ENCODE results near the gene JAZF1. TPM values are rescaled to one million over a fixed set of nuclear protein-coding genes. Genes with fewer than 3 reads are reported as not detected.
A peak's percentile ranks its signal among the peaks of the same experiment; 100 is the strongest.
"Not testable (repeated sequence)": the region's sequence is repeated elsewhere in the genome, so short reads cannot be mapped to it uniquely, and the experiment has no call there.

JAZF1 gene
- polyA plus RNA-seq, 3 donors from 2014 or later = 17.7 to 40.2 (median 25.9) TPM

DNA sequence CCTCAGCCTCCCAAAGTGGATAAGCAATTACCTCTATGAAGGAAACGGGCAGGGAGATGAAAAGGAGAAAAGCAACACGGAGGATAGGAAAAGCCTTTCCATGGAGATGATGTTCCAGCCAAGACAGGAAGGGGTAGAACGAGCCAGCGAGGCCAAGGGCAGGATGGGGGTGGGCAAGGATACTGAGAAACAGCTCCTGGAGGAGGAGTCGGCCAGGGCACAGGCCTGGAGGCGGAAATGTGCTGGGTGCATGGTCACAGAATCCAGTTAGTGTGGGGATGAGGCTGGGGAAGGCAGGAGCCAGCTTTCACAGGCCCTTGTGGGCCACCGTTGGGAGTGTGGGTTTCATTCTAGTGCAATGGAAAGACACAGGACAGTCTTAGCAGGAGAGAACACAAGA, 162.6 kb downstream of the JAZF1 start:
- H3K36me3 Mint-ChIP-seq = peaks cover 6 to 13% (median 11%) of the 10 kb centered on the region in 3 donors
- DNase-seq = no peak
- H3K27me3 Mint-ChIP-seq (ENCODE audit: low read depth in 3 of 3) = peaks cover under 1 to 4% (median 3%) of the 10 kb centered on the region in 3 donors
- peaks cover 50 to 71% of the 10 kb centered on the region in 2 donors for H3K4me1 Mint-ChIP-seq
- no peaks in the 10 kb centered on the region for H3K9me3 Mint-ChIP-seq
- H3K27ac Mint-ChIP-seq = peak overlapping the region in 2 of 6 donors; percentile 30 to 57
- H3K4me3 Mint-ChIP-seq = no peak overlapping the region

DNA sequence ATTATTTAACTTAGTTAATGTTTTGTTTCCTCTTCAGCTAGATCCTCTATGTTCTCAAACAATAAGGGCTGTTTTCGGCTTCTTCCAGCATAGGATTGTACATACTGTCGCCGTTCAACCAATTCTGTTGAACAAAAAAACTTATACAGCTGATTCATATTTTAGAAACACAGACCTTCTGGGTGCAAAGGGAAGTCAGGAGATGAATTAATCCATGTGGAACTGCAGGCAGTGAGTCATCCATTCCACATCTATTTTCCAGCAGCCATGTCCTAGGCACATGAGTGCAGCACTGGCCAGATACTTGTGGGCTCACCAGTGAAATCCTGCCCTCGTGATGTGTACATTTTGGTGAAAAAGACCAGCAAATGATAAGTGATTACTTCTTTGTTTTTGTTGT, 163.2 kb downstream of the JAZF1 start:
- Mint-ChIP-seq H3K27ac (peak overlapping the region in 2 of 6 donors; percentile 1 to 22), H3K9me3 (no peaks in the 10 kb centered on the region), H3K27me3 (ENCODE audit: low read depth in 3 of 3) (peaks cover 3 to 4% (median 3%) of the 10 kb centered on the region in 3 donors), H3K4me1 (peaks cover 51 to 73% of the 10 kb centered on the region in 2 donors), H3K36me3 (peaks cover 6 to 13% (median 11%) of the 10 kb centered on the region in 3 donors), H3K4me3 (no peak overlapping the region)
- DNase-seq = no peak

DNA sequence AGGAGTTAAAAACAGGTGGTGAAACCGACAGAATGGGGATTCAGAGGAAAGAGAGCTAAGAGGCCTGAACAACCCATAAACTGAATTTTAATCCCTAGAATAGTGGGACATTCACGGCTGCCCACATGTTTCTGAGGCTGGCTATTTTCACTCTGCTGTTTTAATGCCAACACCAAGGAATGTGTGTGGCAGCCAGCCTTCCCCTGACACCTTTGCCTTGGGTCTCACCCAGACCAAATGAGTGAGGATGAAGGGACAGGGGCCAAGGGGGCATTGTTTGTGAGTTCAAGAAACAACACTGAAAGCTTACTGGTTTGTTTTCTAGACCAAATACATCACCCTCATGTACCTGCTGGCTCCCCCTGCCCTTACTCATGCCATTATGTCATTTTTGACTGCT, 164.3 kb downstream of the JAZF1 start:
- H3K27me3 Mint-ChIP-seq (ENCODE audit: low read depth in 3 of 3) = peaks cover 3 to 4% (median 3%) of the 10 kb centered on the region in 3 donors
- H3K4me3 Mint-ChIP-seq = no peak overlapping the region
- no peaks in the 10 kb centered on the region for H3K9me3 Mint-ChIP-seq
- DNase-seq = no peak
- H3K4me1 Mint-ChIP-seq = peaks cover 54 to 78% of the 10 kb centered on the region in 2 donors
- H3K36me3 Mint-ChIP-seq = peaks cover 6 to 13% (median 11%) of the 10 kb centered on the region in 3 donors
- H3K27ac Mint-ChIP-seq = peak overlapping the region in 4 of 6 donors; percentile 18 to 53 (median 32)

DNA sequence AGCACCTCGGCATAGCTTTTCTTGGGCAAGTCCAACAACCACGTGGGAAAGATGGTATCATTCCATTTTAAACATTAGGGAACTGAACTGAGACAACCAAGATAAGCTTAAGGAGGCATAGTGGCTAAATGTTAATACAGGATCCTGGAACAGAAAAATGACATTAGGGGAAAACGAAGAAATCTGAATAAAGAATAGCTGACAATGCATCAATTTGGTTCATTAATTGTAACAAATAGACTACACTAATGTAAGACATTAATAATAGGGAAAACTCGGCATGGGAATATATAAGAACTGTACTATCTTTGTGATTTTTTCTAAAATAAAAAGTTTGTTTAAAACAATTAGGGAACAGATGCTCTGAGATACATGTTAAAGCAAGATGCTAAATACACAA, 165.4 kb downstream of the JAZF1 start:
- H3K4me1 Mint-ChIP-seq = peaks cover 51 to 77% of the 10 kb centered on the region in 2 donors
- H3K36me3 Mint-ChIP-seq = peaks cover 6 to 13% (median 11%) of the 10 kb centered on the region in 3 donors
- H3K4me3 Mint-ChIP-seq = no peak overlapping the region
- peaks cover 3 to 4% (median 4%) of the 10 kb centered on the region in 3 donors for H3K27me3 Mint-ChIP-seq (ENCODE audit: low read depth in 3 of 3)
- no peak for DNase-seq
- no peaks in the 10 kb centered on the region for H3K9me3 Mint-ChIP-seq
- no peak overlapping the region for H3K27ac Mint-ChIP-seq

- H3K4me1 Mint-ChIP-seq = peaks cover 49 to 77% of the 10 kb centered on the region in 2 donors
- not testable (repeated sequence) for H3K4me3 Mint-ChIP-seq; H3K9me3 Mint-ChIP-seq; H3K27me3 Mint-ChIP-seq (ENCODE audit: low read depth in 3 of 3); DNase-seq
- peak overlapping the region in 3 of 6 donors; percentile 3 to 29 (median 9) for H3K27ac Mint-ChIP-seq
- H3K36me3 Mint-ChIP-seq = peaks cover 6 to 11% (median 11%) of the 10 kb centered on the region in 3 donors
Measured at GRCh38 chr7:28014340-28014739, 166.3 kb downstream of the JAZF1 start.

DNA sequence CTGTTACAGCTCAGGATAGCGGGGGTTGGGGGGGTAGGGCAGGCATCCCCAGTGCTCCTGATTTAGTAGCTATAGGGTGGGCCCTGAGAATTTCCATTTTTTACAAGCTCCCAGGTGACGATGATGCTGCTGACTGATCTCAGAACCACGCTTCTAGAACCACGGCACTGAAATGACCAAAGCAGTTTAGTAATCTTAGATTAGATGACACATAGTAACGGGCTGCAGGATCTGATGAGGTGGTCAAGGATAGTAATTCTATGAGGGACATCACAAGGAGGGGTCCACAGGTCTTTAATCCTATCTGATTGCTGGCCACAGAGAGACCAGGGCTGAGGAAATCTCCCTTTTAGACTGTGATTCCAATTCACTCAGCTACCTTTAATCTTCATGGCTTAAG, 167.2 kb downstream of the JAZF1 start:
- no peak overlapping the region for H3K4me3 Mint-ChIP-seq
- no peak overlapping the region for H3K27ac Mint-ChIP-seq
- peaks cover 2 to 4% (median 3%) of the 10 kb centered on the region in 3 donors for H3K27me3 Mint-ChIP-seq (ENCODE audit: low read depth in 3 of 3)
- peaks cover 6 to 11% (median 8%) of the 10 kb centered on the region in 3 donors for H3K36me3 Mint-ChIP-seq
- H3K4me1 Mint-ChIP-seq = peaks cover 51 to 77% of the 10 kb centered on the region in 2 donors
- no peak for DNase-seq
- no peaks in the 10 kb centered on the region for H3K9me3 Mint-ChIP-seq

DNA sequence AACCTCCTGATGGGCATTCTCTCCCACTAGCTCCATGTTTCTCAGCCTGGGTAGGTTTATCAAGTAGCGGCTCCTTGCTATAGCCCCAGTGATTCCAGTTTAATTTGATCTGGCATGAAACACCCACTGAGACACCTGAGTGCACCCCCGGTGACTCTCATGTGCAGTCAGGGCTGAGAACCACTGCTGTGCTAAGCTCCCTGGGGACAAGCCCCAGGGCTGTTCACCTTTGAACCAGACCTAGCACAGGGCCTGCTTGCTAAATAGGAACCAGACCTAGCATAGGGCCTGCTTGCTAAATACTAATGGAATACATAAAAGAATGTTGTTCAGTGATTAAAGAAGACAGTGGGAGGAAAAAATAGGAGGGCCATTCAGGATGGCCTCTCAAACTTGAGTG, 167.6 kb downstream of the JAZF1 start:
- Mint-ChIP-seq H3K4me1 (peaks cover 54 to 77% of the 10 kb centered on the region in 2 donors), H3K9me3 (no peaks in the 10 kb centered on the region), H3K4me3 (no peak overlapping the region), H3K27me3 (ENCODE audit: low read depth in 3 of 3) (peaks cover 2 to 4% (median 3%) of the 10 kb centered on the region in 3 donors), H3K27ac (peak overlapping the region in 3 of 6 donors; percentile 7 to 66 (median 49)), H3K36me3 (peaks cover 6 to 11% (median 8%) of the 10 kb centered on the region in 3 donors)
- no peak for DNase-seq

- peaks cover 69 to 98% of the 10 kb centered on the region in 2 donors for H3K4me1 Mint-ChIP-seq
- no peaks in the 10 kb centered on the region for H3K9me3 Mint-ChIP-seq
- H3K27me3 Mint-ChIP-seq (ENCODE audit: low read depth in 3 of 3) = peaks cover 1 to 3% (median 2%) of the 10 kb centered on the region in 3 donors
- no peak for DNase-seq
- H3K4me3 Mint-ChIP-seq = no peak overlapping the region
- peak overlapping the region in 3 of 6 donors; percentile 3 to 8 (median 3) for H3K27ac Mint-ChIP-seq
- peaks cover 0 to 5% (median 0%) of the 10 kb centered on the region in 3 donors for H3K36me3 Mint-ChIP-seq
Measured at GRCh38 chr7:28008911-28009310, 171.7 kb downstream of the JAZF1 start.

DNA sequence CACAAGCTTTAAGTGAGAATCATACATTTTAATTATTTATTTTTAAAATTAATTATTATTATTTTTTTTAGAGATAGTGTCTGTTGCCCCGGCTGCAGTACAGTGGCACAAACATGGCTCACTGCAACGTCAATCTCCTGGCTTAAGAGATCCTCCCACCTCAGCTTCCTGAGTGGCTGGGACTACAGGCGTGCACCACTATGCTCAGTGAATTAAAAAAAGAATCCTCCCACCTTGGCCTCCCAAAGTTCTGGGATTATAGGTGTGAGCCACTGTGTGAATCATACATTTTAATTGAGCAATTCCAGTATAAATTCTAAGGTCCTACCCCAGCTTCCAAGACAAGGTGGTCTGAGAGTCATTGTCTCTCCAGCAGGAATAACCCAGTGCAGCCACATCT, 172.4 kb downstream of the JAZF1 start:
- H3K9me3 Mint-ChIP-seq = no peaks in the 10 kb centered on the region
- H3K27me3 Mint-ChIP-seq (ENCODE audit: low read depth in 3 of 3) = peaks cover 1 to 3% (median 2%) of the 10 kb centered on the region in 3 donors
- DNase-seq = no peak
- no peak overlapping the region for H3K4me3 Mint-ChIP-seq
- H3K27ac Mint-ChIP-seq = peak overlapping the region in 4 of 6 donors; percentile 3 to 60 (median 13)
- no peaks in the 10 kb centered on the region for H3K36me3 Mint-ChIP-seq
- H3K4me1 Mint-ChIP-seq = peaks cover 71 to 98% of the 10 kb centered on the region in 2 donors

GRCh38 chr7:28006491-28006890, 174.1 kb downstream of the JAZF1 start:
- no peak overlapping the region for H3K4me3 Mint-ChIP-seq
- H3K27me3 Mint-ChIP-seq (ENCODE audit: low read depth in 3 of 3) = peaks cover 0 to 1% (median 0%) of the 10 kb centered on the region in 3 donors
- no peak for DNase-seq
- no peaks in the 10 kb centered on the region for H3K36me3 Mint-ChIP-seq
- peak overlapping the region in 3 of 6 donors; percentile 3 to 49 (median 41) for H3K27ac Mint-ChIP-seq
- no peaks in the 10 kb centered on the region for H3K9me3 Mint-ChIP-seq
- peaks cover 77 to 98% of the 10 kb centered on the region in 2 donors for H3K4me1 Mint-ChIP-seq

DNA sequence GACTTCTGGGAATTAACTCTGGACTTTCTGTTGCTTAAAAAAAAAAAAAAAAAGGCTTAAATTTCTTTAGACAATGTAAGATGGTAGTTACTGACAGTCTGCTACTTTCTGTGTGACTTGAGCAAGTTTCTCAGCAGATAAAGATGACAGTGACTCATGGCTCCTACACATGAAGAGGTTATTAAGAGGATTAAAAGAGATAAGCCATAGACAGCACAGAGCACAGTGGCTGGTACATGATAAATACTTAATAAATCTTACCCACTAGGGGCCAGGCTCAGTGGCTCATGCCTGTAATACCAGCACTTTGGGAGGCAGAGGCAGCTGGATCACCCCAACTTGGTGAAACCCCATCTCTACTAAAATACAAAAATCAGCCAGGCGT, 174.8 kb downstream of the JAZF1 start:
- Mint-ChIP-seq H3K4me1 (peaks cover 75 to 98% of the 10 kb centered on the region in 2 donors), H3K36me3 (no peaks in the 10 kb centered on the region), H3K9me3 (no peaks in the 10 kb centered on the region), H3K27ac (peak overlapping the region; percentile 18 to 83 (median 72)), H3K4me3 (peak overlapping the region in 3 of 5 donors; percentile 33 to 51 (median 41)), H3K27me3 (ENCODE audit: low read depth in 3 of 3) (peaks cover 0 to 1% (median 0%) of the 10 kb centered on the region in 3 donors)
- no peak for DNase-seq

GRCh38 chr7:28005075-28005846, 175.3 kb downstream of the JAZF1 start:
- peak in 2 of 3 donors; percentile 20 to 24 for DNase-seq
- peaks cover 75 to 99% of the 10 kb centered on the region in 2 donors for H3K4me1 Mint-ChIP-seq
- H3K36me3 Mint-ChIP-seq = no peaks in the 10 kb centered on the region
- peak overlapping the region; percentile 18 to 83 (median 72) for H3K27ac Mint-ChIP-seq
- H3K27me3 Mint-ChIP-seq (ENCODE audit: low read depth in 3 of 3) = no peaks in the 10 kb centered on the region
- no peaks in the 10 kb centered on the region for H3K9me3 Mint-ChIP-seq
- H3K4me3 Mint-ChIP-seq = peak overlapping the region in 4 of 5 donors; percentile 33 to 51 (median 40)

GRCh38 chr7:28003408-28003807, 177.2 kb downstream of the JAZF1 start:
- DNase-seq = no peak
- Mint-ChIP-seq H3K36me3 (no peaks in the 10 kb centered on the region), H3K4me3 (no peak overlapping the region), H3K4me1 (peaks cover 79 to 99% of the 10 kb centered on the region in 2 donors), H3K27ac (peak overlapping the region in 2 of 6 donors; percentile 25 to 37), H3K9me3 (no peaks in the 10 kb centered on the region), H3K27me3 (ENCODE audit: low read depth in 3 of 3) (peaks cover 0 to 2% (median 0%) of the 10 kb centered on the region in 3 donors)

DNA sequence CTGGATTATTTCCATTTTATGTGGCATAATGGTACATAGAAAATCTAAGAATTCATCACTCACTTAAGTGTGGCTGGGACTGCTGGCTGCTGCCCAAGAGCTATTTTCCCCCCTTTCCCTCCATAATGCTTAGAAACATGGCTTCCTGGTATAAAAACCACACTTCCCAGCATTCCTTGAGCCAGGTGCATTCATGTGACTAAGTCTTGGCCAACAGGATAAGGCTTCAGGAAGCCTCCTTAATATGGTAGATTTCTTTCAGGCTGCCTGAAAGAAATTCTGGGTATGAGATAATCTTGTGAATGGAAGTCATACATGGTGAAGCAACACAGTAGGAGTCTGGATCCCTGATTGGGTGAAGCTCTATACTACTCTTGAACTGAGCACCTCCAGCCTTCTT, 178.0 kb downstream of the JAZF1 start:
- Mint-ChIP-seq H3K4me3 (no peak overlapping the region), H3K27me3 (ENCODE audit: low read depth in 3 of 3) (peaks cover 0 to 2% (median 0%) of the 10 kb centered on the region in 3 donors), H3K27ac (no peak overlapping the region), H3K36me3 (no peaks in the 10 kb centered on the region), H3K9me3 (no peaks in the 10 kb centered on the region), H3K4me1 (peaks cover 83 to 99% of the 10 kb centered on the region in 2 donors)
- DNase-seq = no peak

Measured in immature natural killer cell (primary cell).